Prostate gland (tissue), 2 donors: Measurements from ENCODE around the gene GPC5.

Source experiments
- CTCF ChIP-seq, 4 experiments: fragments of 200-600 bp in 2 of 4; fragments of 450-650 bp in 2 of 4; sonication (generic) in 2 of 4; IDR thresholded peaks; 1 replicate in 3 of 4; 2 replicates in 1 of 4; pipeline ENCODE4 v1.5.1; 2016 to 2019; ENCODE audit warnings: antibody characterized with exemption in 4 of 4, mild to moderate bottlenecking in 2 of 4, moderate library complexity in 2 of 4
- POLR2AphosphoS5 ChIP-seq: sonication (generic); formaldehyde crosslinking; IDR thresholded peaks from one replicate; pipeline ENCODE4 v1.6.1; 2017; ENCODE audit warnings: antibody characterized with exemption

GRCh38 chr13:91359111-91359510 lies 39.3 kb upstream of the GPC5 start:
- TF ChIP-seq POLR2AphosphoS5 (no peak), CTCF (IDR thresholded peaks at IDR 0.05) (no peak)
